ENCODE results near the gene TUT1. TPM values are rescaled to one million over a fixed set of nuclear protein-coding genes. Genes with fewer than 3 reads are reported as not detected.

Gene TUT1
- total RNA-seq, 4 donors from 2014 or later = 7.8 to 15.7 (median 11.7) TPM

DNA sequence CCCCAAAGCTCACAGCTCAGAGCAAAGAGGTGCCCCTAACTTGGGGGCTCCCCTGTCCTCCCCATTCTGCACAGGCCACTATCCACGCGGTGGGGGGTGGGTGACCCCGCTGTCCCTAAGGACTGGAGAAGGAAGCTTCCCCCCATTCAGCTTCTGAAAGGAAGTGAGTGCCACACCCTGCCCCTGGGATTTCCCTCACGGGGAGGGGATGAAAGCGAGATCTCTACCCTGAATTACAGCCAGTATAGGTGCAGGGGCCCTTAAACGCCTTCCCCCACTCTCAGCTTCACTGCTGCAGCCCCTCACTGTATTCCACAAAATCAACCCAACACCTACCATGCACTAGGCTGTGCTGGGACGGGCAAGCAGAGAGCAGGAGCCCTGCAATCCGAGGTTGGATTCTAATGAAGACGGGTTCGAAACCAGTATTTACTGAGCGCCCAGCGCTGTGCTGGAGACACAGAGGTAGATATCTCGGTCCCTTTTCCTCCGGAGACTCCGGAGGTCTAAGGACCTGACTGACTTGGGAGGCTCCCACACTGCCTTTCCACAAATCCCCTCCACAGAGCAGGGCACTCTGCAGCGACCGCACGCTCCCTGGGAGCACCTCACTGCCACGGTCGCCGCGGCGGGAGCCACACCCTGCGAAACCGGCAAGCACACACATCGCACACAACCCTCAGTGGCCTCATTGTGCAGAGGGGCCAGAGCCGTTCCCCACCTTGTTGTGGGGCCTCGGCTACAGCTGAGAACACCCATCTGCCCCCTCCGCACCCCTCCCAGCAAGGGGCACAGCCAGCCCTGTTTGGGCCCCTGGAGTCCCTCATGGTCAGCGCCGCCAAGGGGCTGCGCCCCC is 46.5 kb downstream of the TUT1 start:
- peak in 1 of 2 donors; percentile 38 for DNase-seq
- intact Hi-C loops (cut with DNase I; ENCODE audit: low total_unique reads) (loop anchor here (5.0 kb wide), 2 partner anchors 57 to 297 kb away; partner anchors contain the start of gene MTA2), in situ Hi-C loops (cut with MboI; ENCODE audit: low sequenced_read_pairs in 4 of 4) (loop anchor here in 1 of 4 donors (25.0 kb wide), 1 partner anchor 133 kb away; the partner anchor contains the start of gene SCGB1A1)
- Histone ChIP-seq H3K27me3 (no peaks in the 10 kb centered on the region), H3K4me1 (peaks cover 64 to 65% of the 10 kb centered on the region in 2 donors), H3K27ac (peak overlapping the region; percentile 97 to 100 (median 100)), H3K9me3 (no peaks in the 10 kb centered on the region), H3K36me3 (no peaks in the 10 kb centered on the region), H3K4me3 (peak overlapping the region; percentile 76 to 95 (median 90))
- no peak for TF ChIP-seq POLR2A (IDR thresholded peaks at IDR 0.05)
- TF ChIP-seq, protein P1, sequence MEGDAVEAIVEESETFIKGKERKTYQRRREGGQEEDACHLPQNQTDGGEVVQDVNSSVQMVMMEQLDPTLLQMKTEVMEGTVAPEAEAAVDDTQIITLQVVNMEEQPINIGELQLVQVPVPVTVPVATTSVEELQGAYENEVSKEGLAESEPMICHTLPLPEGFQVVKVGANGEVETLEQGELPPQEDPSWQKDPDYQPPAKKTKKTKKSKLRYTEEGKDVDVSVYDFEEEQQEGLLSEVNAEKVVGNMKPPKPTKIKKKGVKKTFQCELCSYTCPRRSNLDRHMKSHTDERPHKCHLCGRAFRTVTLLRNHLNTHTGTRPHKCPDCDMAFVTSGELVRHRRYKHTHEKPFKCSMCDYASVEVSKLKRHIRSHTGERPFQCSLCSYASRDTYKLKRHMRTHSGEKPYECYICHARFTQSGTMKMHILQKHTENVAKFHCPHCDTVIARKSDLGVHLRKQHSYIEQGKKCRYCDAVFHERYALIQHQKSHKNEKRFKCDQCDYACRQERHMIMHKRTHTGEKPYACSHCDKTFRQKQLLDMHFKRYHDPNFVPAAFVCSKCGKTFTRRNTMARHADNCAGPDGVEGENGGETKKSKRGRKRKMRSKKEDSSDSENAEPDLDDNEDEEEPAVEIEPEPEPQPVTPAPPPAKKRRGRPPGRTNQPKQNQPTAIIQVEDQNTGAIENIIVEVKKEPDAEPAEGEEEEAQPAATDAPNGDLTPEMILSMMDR (IDR thresholded peaks at IDR 0.05 in 4 of 5, conservative IDR thresholded peaks at IDR 0.05 in 1 of 5) = no peak
- ATAC-seq = no peak

DNA sequence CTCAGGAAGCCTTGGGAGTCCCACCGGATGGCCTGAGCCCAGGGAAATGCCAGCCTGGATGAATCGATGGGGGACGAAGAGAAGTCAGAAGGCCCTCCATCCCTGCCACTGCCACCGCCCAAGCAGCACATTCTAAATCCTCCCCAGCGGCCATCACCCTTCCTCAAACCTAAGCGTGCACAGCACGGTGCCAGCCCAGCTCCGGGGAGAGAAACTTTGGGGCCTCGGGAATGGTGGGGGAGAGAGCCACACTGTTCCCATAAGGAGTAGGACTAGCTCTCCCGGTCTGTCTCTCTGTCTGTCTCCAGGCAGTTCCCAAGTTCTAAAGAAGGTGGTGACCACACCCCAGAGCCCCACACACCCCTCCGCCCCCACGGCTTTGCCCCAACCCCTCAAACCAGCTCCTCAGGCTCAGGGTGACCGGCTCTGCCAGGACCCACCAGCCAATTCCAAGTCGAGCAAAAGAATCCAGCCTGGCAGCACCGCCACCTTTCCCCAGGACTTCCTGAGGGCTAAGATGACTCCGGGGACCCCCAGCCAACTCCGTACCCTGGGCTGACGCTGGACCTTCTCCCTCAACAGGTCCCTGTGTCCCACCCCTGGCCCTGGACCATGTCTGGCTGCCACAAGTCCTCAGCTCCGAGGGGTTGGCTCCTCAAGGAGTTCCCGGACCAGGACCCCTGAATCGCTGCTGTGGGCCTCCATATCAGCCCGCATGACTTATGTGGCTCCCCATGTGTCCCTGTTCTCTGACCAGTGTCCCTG is 47.5 kb downstream of the TUT1 start:
- intact Hi-C loops (cut with DNase I; ENCODE audit: low total_unique reads) = loop anchor here (2.0 to 5.0 kb wide), 3 partner anchors 58 to 149 kb away; partner anchors contain the start of gene MTA2
- Histone ChIP-seq H3K36me3 (no peaks in the 10 kb centered on the region), H3K9me3 (no peaks in the 10 kb centered on the region), H3K4me1 (peaks cover 62 to 65% of the 10 kb centered on the region in 2 donors), H3K4me3 (peak overlapping the region; percentile 76 to 95 (median 90)), H3K27ac (peak overlapping the region; percentile 97 to 100 (median 100)), H3K27me3 (no peaks in the 10 kb centered on the region)
- DNase-seq (peak in 1 of 2 donors; percentile 41), ATAC-seq (no peak)
- in situ Hi-C loops (cut with MboI; ENCODE audit: low sequenced_read_pairs in 4 of 4) = loop anchor here in 1 of 4 donors (25.0 kb wide), 1 partner anchor 132 kb away; the partner anchor contains the start of gene SCGB1A1
- TF ChIP-seq, protein P1 (IDR thresholded peaks at IDR 0.05 in 4 of 5, conservative IDR thresholded peaks at IDR 0.05 in 1 of 5) = no peak
- TF ChIP-seq POLR2A (IDR thresholded peaks at IDR 0.05) = peak in 1 of 2 donors; percentile 1

GRCh38 chr11:62542750-62543567 is 48.4 kb downstream of the TUT1 start:
- peak; percentile 80 to 90 for DNase-seq
- H3K9me3 ChIP-seq = no peaks in the 10 kb centered on the region
- H3K27ac ChIP-seq = peak overlapping the region; percentile 97 to 100 (median 100)
- H3K27me3 ChIP-seq = no peaks in the 10 kb centered on the region
- no peaks in the 10 kb centered on the region for H3K36me3 ChIP-seq
- peaks cover 62 to 65% of the 10 kb centered on the region in 2 donors for H3K4me1 ChIP-seq
- ATAC-seq = peak; percentile 37 to 40
- intact Hi-C loops (cut with DNase I; ENCODE audit: low total_unique reads) (loop anchor here (1.0 to 5.0 kb wide), 4 partner anchors 46 to 148 kb away; partner anchors contain the start of gene MTA2), in situ Hi-C loops (cut with MboI; ENCODE audit: low sequenced_read_pairs in 4 of 4) (loop anchor here in 1 of 4 donors (25.0 kb wide), 1 partner anchor 131 kb away; the partner anchor contains the start of gene SCGB1A1)
- H3K4me3 ChIP-seq = peak overlapping the region; percentile 76 to 95 (median 90)
- TF ChIP-seq, protein P1 (IDR thresholded peaks at IDR 0.05 in 4 of 5, conservative IDR thresholded peaks at IDR 0.05 in 1 of 5) = peak; percentile 99 to 100 (median 100)
- TF ChIP-seq POLR2A (IDR thresholded peaks at IDR 0.05) = peak; percentile 60 to 63

All from gastrocnemius medialis (tissue), 4 donors.